SH-SY5Y (cell line): ENCODE data around the gene RYR3.

Experiments used
- GATA2 ChIP-seq: IDR thresholded peaks from 2 replicates; pipeline ENCODE4 v1.6.1; 2011; ENCODE audit warnings: mild to moderate bottlenecking, low read depth, low read length
- GATA3 ChIP-seq: IDR thresholded peaks from 2 replicates; pipeline ENCODE4 v1.6.1; 2011; ENCODE audit warnings: low read depth, mild to moderate bottlenecking, low read length, moderate library complexity

DNA sequence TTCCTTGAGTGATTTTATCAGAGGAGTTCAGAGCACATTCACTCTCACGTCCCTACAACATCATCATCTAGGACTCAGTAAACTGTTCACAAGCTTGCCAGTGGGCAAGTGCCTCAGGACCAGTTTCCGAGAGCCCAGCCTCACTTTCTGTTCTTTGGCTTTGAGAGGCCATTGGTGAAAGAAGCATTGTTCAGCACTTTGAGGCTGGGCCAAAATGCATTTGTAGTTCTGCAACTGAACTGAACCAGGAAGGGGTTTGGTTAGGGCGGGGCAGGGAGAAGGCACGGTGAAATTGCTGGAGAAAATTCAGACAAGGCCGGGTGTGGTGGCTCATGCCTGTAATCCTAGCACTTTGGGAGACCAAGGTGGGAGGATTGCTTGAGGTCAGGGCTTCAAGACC is 435.4 kb downstream of the RYR3 start:
- TF ChIP-seq GATA2 (no peak), GATA3 (no peak)
